HepG2 (cell line): ENCODE measurements around the gene DUSP9. TPM values are rescaled to one million over a fixed set of nuclear protein-coding genes. Genes with fewer than 3 reads are reported as not detected.

Experiments
- CEBPG ChIP-seq: IDR thresholded peaks from 2 replicates; pipeline ENCODE4 v1.6.1; 2016
- CREM ChIP-seq, 2 experiments: sonication (generic) in 1 of 2; formaldehyde crosslinking in 1 of 2; IDR thresholded peaks; 2 replicates each; pipeline versions ENCODE4 v1.4.0 to v1.6.1; 2016 to 2020; ENCODE audit warnings: antibody characterized with exemption in 1 of 2, mild to moderate bottlenecking in 1 of 2, missing genetic modification reagents in 1 of 2
- DNMT1 ChIP-seq: sonication (generic); formaldehyde crosslinking; IDR thresholded peaks from 2 replicates; pipeline ENCODE4 v1.5.1; 2020; ENCODE audit warnings: mild to moderate bottlenecking, missing genetic modification reagents
- HES4 ChIP-seq: sonication (generic); formaldehyde crosslinking; IDR thresholded peaks from 2 replicates; pipeline ENCODE4 v1.9.0; 2021; ENCODE audit warnings: mild to moderate bottlenecking, missing genetic modification reagents, borderline replicate concordance
- PRMT3 ChIP-seq: sonication (generic); formaldehyde crosslinking; IDR thresholded peaks from 2 replicates; pipeline ENCODE4 v1.8.1; 2022; ENCODE audit warnings: low read depth, mild to moderate bottlenecking, moderate library complexity, missing genetic modification reagents, borderline replicate concordance
- TEAD2 ChIP-seq: sonication (generic); formaldehyde crosslinking; IDR thresholded peaks from 2 replicates; pipeline ENCODE4 v1.9.0; 2021; ENCODE audit warnings: missing genetic modification reagents
- ZMYM4 ChIP-seq: sonication (generic); formaldehyde crosslinking; IDR thresholded peaks from 2 replicates; pipeline ENCODE4 v1.8.1; 2023; ENCODE audit warnings: mild to moderate bottlenecking, missing genetic modification reagents
- ZNF354B ChIP-seq: sonication (generic); formaldehyde crosslinking; IDR thresholded peaks from 2 replicates; pipeline ENCODE4 v1.8.0; 2022; ENCODE audit warnings: mild to moderate bottlenecking, missing genetic modification reagents
- ZNF501 ChIP-seq: sonication (generic); formaldehyde crosslinking; IDR thresholded peaks from 2 replicates; pipeline ENCODE4 v1.5.1; 2020; ENCODE audit warnings: mild to moderate bottlenecking, moderate library complexity, missing genetic modification reagents
- polyA plus RNA-seq, 8 experiments: library from polyadenylated mRNA; depleted of rRNA in 3 of 8; stranded (reverse) in 7 of 8; unstranded in 1 of 8; fragments of >200 nt; fragmentation: Illumina TruSeq in 4 of 8; extraction: Trizol in 4 of 8; gene quantifications; 2 replicates each; pipeline versions ENCODE4 v1.2.1 to v1.2.3, GENCODE V29; 2011 to 2016; ENCODE audit warnings: low read depth in 4 of 8, missing spikeins in 1 of 8, mixed read lengths in 1 of 8; ENCODE audit not compliant: insufficient read depth in 1 of 8
- total RNA-seq, 5 experiments: library from RNA; depleted of rRNA; stranded (reverse); fragments of >200 nt; fragmentation: Illumina TruSeq; extraction: Trizol; gene quantifications; 2 replicates each; pipeline ENCODE4 v1.2.3, GENCODE V29; 2016; ENCODE audit warnings: low read depth in 1 of 5
- TF ChIP-seq, protein P1 (sequence below): sonication (generic); formaldehyde crosslinking; IDR thresholded peaks from 2 replicates; pipeline ENCODE4 v1.4.0; 2020; ENCODE audit warnings: missing genetic modification reagents
- TF ChIP-seq, protein P2 (sequence below): sonication (generic); formaldehyde crosslinking; conservative IDR thresholded peaks from 2 replicates; pipeline ENCODE4 v1.4.0; 2020; ENCODE audit warnings: missing genetic modification reagents
- TF ChIP-seq, protein P3 (sequence below): sonication (generic); formaldehyde crosslinking; conservative IDR thresholded peaks from 2 replicates; pipeline ENCODE4 v1.4.0; 2020; ENCODE audit warnings: mild to moderate bottlenecking, missing genetic modification reagents, moderate library complexity
- TF ChIP-seq, protein P4 (sequence below): sonication (generic); formaldehyde crosslinking; IDR thresholded peaks from 2 replicates; pipeline ENCODE4 v1.8.1; 2022; ENCODE audit warnings: low read depth, mild to moderate bottlenecking, missing genetic modification reagents
- TF ChIP-seq, protein P5 (sequence below): IDR thresholded peaks from 2 replicates; pipeline ENCODE4 v1.6.1; 2016; ENCODE audit warnings: mild to moderate bottlenecking

DUSP9 gene
- total and polyA plus RNA-seq, 2 of the 13 experiments (the other 11 are each of a cell fraction or from before 2014, with no cell fraction given) = 235 to 435 TPM

DNA sequence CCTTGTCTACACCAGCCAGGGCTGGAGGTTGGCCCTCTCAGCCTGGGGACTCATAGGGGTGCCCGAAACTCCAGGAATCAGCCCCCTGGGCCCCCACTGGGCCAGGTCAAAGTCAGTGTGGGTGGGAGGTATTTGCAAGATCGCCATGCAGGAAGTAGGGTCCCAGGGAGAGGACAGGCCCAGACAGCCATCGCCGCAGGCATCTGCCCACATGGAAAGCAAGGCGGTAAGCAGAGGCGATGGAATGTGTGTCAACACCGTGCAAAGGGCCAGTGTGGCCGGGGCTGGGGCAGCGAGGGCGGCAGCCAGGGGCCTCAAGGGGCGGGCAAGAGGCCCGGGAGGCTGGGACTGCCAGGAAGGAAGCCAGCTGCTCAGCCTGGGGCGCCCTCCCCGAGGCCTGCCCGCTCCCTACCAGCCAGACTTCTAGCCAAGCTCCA, 19.3 kb upstream of the DUSP9 start (continued):
- TF ChIP-seq CREM (IDR thresholded peaks at IDR 0.05) (no peak), CREM (CRISPR knock-in tag; IDR thresholded peaks at IDR 0.05) (no peak), DNMT1 (CRISPR knock-in tag) (no peak), HES4 (CRISPR knock-in tag) (no peak), ZNF354B (0 out of 2 replicates have a peak, but pooled peaks have one; percentile 46), ZMYM4 (peak; percentile 36; the same call in 1 of the 2 replicates), CEBPG (CRISPR knock-in tag) (peak; percentile 36), PRMT3 (CRISPR knock-in tag) (0 out of 2 replicates have a peak, but pooled peaks have one; percentile 26), TEAD2 (CRISPR knock-in tag) (peak; percentile 46; the same call in 1 of the 2 replicates), ZNF501 (CRISPR knock-in tag) (no peak)
- TF ChIP-seq, protein P1, sequence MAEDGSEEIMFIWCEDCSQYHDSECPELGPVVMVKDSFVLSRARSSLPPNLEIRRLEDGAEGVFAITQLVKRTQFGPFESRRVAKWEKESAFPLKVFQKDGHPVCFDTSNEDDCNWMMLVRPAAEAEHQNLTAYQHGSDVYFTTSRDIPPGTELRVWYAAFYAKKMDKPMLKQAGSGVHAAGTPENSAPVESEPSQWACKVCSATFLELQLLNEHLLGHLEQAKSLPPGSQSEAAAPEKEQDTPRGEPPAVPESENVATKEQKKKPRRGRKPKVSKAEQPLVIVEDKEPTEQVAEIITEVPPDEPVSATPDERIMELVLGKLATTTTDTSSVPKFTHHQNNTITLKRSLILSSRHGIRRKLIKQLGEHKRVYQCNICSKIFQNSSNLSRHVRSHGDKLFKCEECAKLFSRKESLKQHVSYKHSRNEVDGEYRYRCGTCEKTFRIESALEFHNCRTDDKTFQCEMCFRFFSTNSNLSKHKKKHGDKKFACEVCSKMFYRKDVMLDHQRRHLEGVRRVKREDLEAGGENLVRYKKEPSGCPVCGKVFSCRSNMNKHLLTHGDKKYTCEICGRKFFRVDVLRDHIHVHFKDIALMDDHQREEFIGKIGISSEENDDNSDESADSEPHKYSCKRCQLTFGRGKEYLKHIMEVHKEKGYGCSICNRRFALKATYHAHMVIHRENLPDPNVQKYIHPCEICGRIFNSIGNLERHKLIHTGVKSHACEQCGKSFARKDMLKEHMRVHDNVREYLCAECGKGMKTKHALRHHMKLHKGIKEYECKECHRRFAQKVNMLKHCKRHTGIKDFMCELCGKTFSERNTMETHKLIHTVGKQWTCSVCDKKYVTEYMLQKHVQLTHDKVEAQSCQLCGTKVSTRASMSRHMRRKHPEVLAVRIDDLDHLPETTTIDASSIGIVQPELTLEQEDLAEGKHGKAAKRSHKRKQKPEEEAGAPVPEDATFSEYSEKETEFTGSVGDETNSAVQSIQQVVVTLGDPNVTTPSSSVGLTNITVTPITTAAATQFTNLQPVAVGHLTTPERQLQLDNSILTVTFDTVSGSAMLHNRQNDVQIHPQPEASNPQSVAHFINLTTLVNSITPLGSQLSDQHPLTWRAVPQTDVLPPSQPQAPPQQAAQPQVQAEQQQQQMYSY = peak; percentile 35; the same call in 1 of the 2 replicates
- TF ChIP-seq, protein P2, sequence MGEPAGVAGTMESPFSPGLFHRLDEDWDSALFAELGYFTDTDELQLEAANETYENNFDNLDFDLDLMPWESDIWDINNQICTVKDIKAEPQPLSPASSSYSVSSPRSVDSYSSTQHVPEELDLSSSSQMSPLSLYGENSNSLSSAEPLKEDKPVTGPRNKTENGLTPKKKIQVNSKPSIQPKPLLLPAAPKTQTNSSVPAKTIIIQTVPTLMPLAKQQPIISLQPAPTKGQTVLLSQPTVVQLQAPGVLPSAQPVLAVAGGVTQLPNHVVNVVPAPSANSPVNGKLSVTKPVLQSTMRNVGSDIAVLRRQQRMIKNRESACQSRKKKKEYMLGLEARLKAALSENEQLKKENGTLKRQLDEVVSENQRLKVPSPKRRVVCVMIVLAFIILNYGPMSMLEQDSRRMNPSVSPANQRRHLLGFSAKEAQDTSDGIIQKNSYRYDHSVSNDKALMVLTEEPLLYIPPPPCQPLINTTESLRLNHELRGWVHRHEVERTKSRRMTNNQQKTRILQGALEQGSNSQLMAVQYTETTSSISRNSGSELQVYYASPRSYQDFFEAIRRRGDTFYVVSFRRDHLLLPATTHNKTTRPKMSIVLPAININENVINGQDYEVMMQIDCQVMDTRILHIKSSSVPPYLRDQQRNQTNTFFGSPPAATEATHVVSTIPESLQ (CRISPR knock-in tag) = no peak
- TF ChIP-seq, protein P3, sequence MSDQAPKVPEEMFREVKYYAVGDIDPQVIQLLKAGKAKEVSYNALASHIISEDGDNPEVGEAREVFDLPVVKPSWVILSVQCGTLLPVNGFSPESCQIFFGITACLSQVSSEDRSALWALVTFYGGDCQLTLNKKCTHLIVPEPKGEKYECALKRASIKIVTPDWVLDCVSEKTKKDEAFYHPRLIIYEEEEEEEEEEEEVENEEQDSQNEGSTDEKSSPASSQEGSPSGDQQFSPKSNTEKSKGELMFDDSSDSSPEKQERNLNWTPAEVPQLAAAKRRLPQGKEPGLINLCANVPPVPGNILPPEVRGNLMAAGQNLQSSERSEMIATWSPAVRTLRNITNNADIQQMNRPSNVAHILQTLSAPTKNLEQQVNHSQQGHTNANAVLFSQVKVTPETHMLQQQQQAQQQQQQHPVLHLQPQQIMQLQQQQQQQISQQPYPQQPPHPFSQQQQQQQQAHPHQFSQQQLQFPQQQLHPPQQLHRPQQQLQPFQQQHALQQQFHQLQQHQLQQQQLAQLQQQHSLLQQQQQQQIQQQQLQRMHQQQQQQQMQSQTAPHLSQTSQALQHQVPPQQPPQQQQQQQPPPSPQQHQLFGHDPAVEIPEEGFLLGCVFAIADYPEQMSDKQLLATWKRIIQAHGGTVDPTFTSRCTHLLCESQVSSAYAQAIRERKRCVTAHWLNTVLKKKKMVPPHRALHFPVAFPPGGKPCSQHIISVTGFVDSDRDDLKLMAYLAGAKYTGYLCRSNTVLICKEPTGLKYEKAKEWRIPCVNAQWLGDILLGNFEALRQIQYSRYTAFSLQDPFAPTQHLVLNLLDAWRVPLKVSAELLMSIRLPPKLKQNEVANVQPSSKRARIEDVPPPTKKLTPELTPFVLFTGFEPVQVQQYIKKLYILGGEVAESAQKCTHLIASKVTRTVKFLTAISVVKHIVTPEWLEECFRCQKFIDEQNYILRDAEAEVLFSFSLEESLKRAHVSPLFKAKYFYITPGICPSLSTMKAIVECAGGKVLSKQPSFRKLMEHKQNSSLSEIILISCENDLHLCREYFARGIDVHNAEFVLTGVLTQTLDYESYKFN (CRISPR knock-in tag) = peak; percentile 69
- TF ChIP-seq, protein P4, sequence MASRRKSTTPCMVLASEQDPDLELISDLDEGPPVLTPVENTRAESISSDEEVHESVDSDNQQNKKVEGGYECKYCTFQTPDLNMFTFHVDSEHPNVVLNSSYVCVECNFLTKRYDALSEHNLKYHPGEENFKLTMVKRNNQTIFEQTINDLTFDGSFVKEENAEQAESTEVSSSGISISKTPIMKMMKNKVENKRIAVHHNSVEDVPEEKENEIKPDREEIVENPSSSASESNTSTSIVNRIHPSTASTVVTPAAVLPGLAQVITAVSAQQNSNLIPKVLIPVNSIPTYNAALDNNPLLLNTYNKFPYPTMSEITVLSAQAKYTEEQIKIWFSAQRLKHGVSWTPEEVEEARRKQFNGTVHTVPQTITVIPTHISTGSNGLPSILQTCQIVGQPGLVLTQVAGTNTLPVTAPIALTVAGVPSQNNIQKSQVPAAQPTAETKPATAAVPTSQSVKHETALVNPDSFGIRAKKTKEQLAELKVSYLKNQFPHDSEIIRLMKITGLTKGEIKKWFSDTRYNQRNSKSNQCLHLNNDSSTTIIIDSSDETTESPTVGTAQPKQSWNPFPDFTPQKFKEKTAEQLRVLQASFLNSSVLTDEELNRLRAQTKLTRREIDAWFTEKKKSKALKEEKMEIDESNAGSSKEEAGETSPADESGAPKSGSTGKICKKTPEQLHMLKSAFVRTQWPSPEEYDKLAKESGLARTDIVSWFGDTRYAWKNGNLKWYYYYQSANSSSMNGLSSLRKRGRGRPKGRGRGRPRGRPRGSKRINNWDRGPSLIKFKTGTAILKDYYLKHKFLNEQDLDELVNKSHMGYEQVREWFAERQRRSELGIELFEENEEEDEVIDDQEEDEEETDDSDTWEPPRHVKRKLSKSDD (CRISPR knock-in tag) = peak; percentile 74; the same call in 1 of the 2 replicates
- TF ChIP-seq, protein P5, sequence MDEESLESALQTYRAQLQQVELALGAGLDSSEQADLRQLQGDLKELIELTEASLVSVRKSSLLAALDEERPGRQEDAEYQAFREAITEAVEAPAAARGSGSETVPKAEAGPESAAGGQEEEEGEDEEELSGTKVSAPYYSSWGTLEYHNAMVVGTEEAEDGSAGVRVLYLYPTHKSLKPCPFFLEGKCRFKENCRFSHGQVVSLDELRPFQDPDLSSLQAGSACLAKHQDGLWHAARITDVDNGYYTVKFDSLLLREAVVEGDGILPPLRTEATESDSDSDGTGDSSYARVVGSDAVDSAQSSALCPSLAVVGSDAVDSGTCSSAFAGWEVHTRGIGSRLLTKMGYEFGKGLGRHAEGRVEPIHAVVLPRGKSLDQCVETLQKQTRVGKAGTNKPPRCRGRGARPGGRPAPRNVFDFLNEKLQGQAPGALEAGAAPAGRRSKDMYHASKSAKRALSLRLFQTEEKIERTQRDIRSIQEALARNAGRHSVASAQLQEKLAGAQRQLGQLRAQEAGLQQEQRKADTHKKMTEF (CRISPR knock-in tag) = peak; percentile 43; the same call in 1 of the 2 replicates
